Lower leg skin (tissue), 4 donors: ENCODE measurements around the gene TRPC4AP. TPM values are rescaled to one million over a fixed set of nuclear protein-coding genes. Genes with fewer than 3 reads are reported as not detected.

Source experiments
- DNase-seq, 2 donors: peaks; one replicate each; pipeline ENCODE4 v3.0.0-alpha.2; 2019; ENCODE audit warnings: low spot score in 2 of 2
- H3K4me3 ChIP-seq: fragments of 200-600 bp; sonication (generic); 2 replicates; pipeline ENCODE4 v1.5.1; 2017; ENCODE audit warnings: mild to moderate bottlenecking, low read depth; ENCODE audit not compliant: poor library complexity, severe bottlenecking
- CTCF ChIP-seq, 3 donors: fragments of 450-650 bp; IDR thresholded peaks; one replicate each; pipeline ENCODE4 v1.5.1; 2016; ENCODE audit warnings: antibody characterized with exemption in 3 of 3, mild to moderate bottlenecking in 3 of 3, moderate library complexity in 2 of 3
- POLR2A ChIP-seq, 2 donors: fragments of 450-650 bp; IDR thresholded peaks; one replicate each; pipeline ENCODE4 v1.6.1; 2016 to 2017; ENCODE audit warnings: antibody characterized with exemption in 2 of 2, mild to moderate bottlenecking in 1 of 2, moderate library complexity in 1 of 2
- WGBS, 2 donors: methylation state at CpG; one replicate each; pipeline ENCODE4 v1.1.5; 2018; 5-methylcytosine and 5-hydroxymethylcytosine counted together
- intact Hi-C: fragments of 100-400 bp; cut with DNase I; formaldehyde crosslinking; loops from one replicate; pipeline ENCODE4 v1.15.0; 2023; ENCODE audit warnings: low total_unique reads
- total RNA-seq, 4 donors: library from RNA; depleted of rRNA; stranded (reverse); fragments of >200 nt; gene quantifications; one replicate each; pipeline ENCODE4 v1.1.0, GENCODE V29; 2016

TRPC4AP gene
- total RNA-seq, 4 donors from 2014 or later, result 40.3 to 64.5 (median 50.0) TPM

GRCh38 chr20:35027301-35027700 is 65.3 kb downstream of the TRPC4AP start:
- intact Hi-C loops, result no loop called here
- no peak for TF ChIP-seq CTCF (IDR thresholded peaks at IDR 0.05)
- TF ChIP-seq POLR2A (IDR thresholded peaks at IDR 0.05), result no peak
- no peak overlapping the region for H3K4me3 ChIP-seq
- DNase-seq, result no peak
- 66 to 85% methylated on average over 2 of the region's 2 CpGs for WGBS, 2 donors

- no peak overlapping the region for H3K4me3 ChIP-seq
- intact Hi-C loops, result no loop called here
- TF ChIP-seq CTCF (IDR thresholded peaks at IDR 0.05), result no peak
- TF ChIP-seq POLR2A (IDR thresholded peaks at IDR 0.05), result no peak
- WGBS, 2 donors, result 96% methylated on average over 3 of the region's 3 CpGs
- DNase-seq, result no peak
These were observed 67.5 kb downstream of the TRPC4AP start for GRCh38 chr20:35025116-35025515.

GRCh38 chr20:35023624-35024023 is 69.0 kb downstream of the TRPC4AP start:
- no peak for DNase-seq
- H3K4me3 ChIP-seq, result no peak overlapping the region
- intact Hi-C loops, result no loop called here
- 92 to 95% methylated on average over 7 of the region's 7 CpGs for WGBS, 2 donors
- TF ChIP-seq CTCF (IDR thresholded peaks at IDR 0.05) (no peak), POLR2A (IDR thresholded peaks at IDR 0.05) (no peak)

GRCh38 chr20:35021831-35022230 is 70.8 kb downstream of the TRPC4AP start:
- H3K4me3 ChIP-seq, result no peak overlapping the region
- 94 to 100% methylated on average over 1 of the region's 1 CpG for whole genome bisulfite sequencing, 2 donors
- no peak for TF ChIP-seq POLR2A (IDR thresholded peaks at IDR 0.05)
- no peak for TF ChIP-seq CTCF (IDR thresholded peaks at IDR 0.05)
- no peak for DNase-seq
- intact Hi-C loops, result no loop called here

- H3K4me3 ChIP-seq, result no peak overlapping the region
- intact Hi-C loops, result no loop called here
- no peak for DNase-seq
- 81 to 83% methylated on average over 12 of the region's 12 CpGs for WGBS, 2 donors
- TF ChIP-seq POLR2A (IDR thresholded peaks at IDR 0.05) (no peak), CTCF (IDR thresholded peaks at IDR 0.05) (no peak)
These were observed 71.5 kb downstream of the TRPC4AP start for GRCh38 chr20:35021063-35021462.
